Activated CD4-positive, CD25-positive, alpha-beta regulatory T cell (primary cell): ENCODE results near the gene RRP7A.
"Not testable (repeated sequence)": the region's sequence is repeated elsewhere in the genome, so short reads cannot be mapped to it uniquely, and the experiment has no call there.

Experiments used
- DNase-seq, 4 experiments: peaks; one replicate each; lab custom pipeline; 2025; lab: John Stamatoyannopoulos, UW

The RRP7A gene

GRCh38 chr22:42495533-42496141 lies 24.0 kb downstream of the RRP7A start:
- not testable (repeated sequence) for DNase-seq

GRCh38 chr22:42493393-42493792 lies 26.2 kb downstream of the RRP7A start:
- DNase-seq: no peak

- DNase-seq: no peak
Measured at GRCh38 chr22:42492323-42492690, 27.3 kb downstream of the RRP7A start.

- no peak for DNase-seq
Measured at GRCh38 chr22:42490243-42490832, 29.3 kb downstream of the RRP7A start.

- DNase-seq: no peak
Measured at GRCh38 chr22:42489000-42489399, 30.6 kb downstream of the RRP7A start.

- no peak for DNase-seq
Measured at GRCh38 chr22:42484506-42484905, 35.1 kb downstream of the RRP7A start.

GRCh38 chr22:42483610-42484223 lies 35.9 kb downstream of the RRP7A start:
- DNase-seq: not testable (repeated sequence)

- DNase-seq: no peak
Measured at GRCh38 chr22:42475122-42475521, 44.5 kb downstream of the RRP7A start.

- no peak for DNase-seq
Measured at GRCh38 chr22:42473484-42474193, 46.0 kb downstream of the RRP7A start.

GRCh38 chr22:42472671-42473070 lies 46.9 kb downstream of the RRP7A start:
- no peak for DNase-seq

GRCh38 chr22:42471441-42471840 lies 48.2 kb downstream of the RRP7A start:
- no peak for DNase-seq

- no peak for DNase-seq
Measured at GRCh38 chr22:42470366-42471082, 49.1 kb downstream of the RRP7A start.

GRCh38 chr22:42468841-42469240 lies 50.8 kb downstream of the RRP7A start:
- DNase-seq: no peak

- DNase-seq: no peak
Measured at GRCh38 chr22:42462016-42462415, 57.6 kb downstream of the RRP7A start.

GRCh38 chr22:42461511-42461910 lies 58.1 kb downstream of the RRP7A start:
- DNase-seq: no peak
